VCaP (cell line): ENCODE data around the gene CDC42EP4.
"Not testable (repeated sequence)": the region's sequence is repeated elsewhere in the genome, so short reads cannot be mapped to it uniquely, and the experiment has no call there.

Experiments
- H3K27ac ChIP-seq: fragments of 450-650 bp; 2 replicates; pipeline ENCODE4 v1.5.1; 2017
- TF ChIP-seq, protein P1 (sequence below): fragments of 450-650 bp; conservative IDR thresholded peaks from 2 replicates; pipeline ENCODE4 v1.5.1; 2017; ENCODE audit warnings: mild to moderate bottlenecking, moderate library complexity

CDC42EP4 gene

DNA sequence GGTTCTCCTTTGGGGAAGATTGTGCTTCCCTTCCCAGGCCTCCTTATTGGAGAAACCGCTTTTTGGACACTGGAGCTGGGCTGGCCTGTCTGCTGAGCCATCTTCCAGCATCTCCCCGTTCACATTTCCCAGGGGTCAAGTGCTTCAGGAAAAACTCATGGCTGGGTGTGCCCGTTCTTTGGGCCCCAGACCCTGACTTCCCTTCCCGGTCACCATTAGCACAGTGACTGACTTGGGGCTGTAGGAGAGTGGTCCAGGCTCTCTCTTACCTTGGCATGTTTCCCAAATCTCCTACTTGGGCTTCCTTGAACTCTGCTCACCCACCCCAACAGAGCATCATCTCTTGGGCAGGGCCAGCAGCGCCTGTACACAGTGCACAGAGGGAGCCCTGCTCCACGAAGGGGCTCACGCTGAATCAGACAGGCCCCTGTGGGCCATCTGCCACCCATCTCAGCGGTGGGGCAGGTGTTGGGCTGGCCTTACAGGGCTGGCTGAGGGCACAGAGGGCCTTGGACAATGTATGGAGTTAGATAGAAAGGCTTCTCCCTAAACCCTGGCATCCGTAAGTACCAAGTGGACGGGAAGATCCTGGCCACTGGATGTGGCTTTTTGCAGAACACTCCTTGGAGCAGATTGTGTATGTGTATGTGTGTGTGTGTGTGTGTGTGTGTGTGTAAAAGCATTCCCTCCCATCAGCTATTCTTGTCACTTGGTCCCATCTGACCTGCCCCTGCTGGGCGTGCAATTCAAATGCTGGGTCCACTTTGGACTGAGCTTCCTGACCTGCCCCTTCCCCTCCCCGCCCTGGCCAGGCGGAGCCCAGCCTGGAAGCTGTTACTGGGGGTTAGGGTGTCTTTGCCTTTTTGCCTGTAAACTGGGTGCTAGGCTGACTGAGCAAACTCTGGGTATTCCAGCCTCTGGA is 24.9 kb upstream of the CDC42EP4 start:
- no peak overlapping the region for H3K27ac ChIP-seq

DNA sequence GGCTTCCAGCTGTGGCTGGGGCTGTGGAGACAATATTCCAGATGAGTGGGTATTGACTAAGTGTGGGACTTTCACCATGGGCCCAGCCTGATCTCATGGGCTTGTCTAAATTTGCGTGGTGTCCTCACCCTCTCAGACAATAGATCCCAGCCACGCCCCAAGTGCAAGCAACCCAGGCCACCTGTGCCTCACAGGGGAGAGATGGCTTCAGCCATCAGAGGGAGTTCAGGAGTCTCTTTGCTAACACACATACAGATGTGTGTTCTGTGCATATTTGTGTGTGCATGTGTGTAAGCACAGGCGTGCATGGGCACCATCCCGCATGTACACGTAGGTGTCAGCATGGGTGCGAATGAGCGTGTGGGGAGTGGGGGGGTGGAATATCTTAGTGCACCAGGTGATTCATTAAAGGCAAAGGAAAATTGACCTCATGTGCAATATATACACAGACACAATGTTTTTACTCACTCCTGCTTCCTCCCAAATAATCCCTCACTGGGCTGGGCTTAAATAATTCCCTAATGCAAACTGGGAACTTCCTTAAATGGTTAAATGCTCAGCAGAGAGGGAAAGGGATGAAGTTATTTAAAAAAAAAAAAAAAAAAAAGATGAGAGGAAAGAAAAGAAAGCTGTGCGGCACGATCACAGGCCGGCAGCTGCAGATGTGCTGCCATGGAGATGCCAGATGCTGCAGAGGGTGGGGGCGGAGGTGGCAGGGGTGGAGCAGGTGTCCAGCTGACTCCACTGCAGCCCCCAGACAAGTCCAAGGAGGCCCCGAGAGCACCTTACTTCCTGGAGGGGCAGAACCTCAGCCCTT is 24.0 kb upstream of the CDC42EP4 start:
- TF ChIP-seq, protein P1, sequence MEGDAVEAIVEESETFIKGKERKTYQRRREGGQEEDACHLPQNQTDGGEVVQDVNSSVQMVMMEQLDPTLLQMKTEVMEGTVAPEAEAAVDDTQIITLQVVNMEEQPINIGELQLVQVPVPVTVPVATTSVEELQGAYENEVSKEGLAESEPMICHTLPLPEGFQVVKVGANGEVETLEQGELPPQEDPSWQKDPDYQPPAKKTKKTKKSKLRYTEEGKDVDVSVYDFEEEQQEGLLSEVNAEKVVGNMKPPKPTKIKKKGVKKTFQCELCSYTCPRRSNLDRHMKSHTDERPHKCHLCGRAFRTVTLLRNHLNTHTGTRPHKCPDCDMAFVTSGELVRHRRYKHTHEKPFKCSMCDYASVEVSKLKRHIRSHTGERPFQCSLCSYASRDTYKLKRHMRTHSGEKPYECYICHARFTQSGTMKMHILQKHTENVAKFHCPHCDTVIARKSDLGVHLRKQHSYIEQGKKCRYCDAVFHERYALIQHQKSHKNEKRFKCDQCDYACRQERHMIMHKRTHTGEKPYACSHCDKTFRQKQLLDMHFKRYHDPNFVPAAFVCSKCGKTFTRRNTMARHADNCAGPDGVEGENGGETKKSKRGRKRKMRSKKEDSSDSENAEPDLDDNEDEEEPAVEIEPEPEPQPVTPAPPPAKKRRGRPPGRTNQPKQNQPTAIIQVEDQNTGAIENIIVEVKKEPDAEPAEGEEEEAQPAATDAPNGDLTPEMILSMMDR = no peak
- no peak overlapping the region for H3K27ac ChIP-seq

More for the DNA sequence above, 24.9 kb upstream of the CDC42EP4 start:
- TF ChIP-seq, protein P1 = no peak

DNA sequence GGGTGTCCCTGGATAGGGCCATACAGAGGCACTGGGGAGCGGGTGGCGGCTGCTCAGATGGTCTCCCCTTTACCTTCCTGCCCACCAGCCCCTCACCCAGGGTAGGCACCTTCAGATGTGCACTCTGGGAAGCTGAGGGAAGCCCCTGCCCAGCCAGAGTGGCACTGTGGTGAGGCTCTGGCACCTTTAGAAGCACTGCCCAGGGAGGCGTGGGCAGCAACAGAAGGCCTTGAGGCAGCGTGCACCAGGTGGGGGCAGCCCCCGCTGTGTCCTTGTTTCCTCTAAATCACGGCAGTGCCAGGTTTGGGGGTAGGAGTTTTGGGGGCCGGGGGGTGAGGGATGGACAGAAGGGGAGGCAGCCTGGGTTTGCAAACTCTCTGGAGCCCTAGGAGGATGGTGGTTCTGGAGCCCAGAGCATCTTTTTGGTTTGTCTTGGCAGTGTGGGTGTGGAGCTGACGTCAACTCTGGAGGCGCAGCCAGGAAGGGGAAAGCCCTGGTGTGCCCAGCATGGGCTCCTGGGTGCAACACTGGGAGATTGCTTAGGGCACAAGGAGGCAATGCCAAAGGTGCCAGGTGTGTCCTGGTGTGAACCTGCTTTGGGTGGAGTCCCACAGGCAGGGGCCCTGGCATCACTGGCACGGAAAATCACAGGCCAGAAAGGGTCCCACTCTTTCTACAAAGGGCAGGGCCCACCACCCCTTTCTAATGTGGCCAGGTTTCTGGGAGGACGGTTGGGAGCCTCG is 23.1 kb upstream of the CDC42EP4 start:
- no peak overlapping the region for H3K27ac ChIP-seq
- TF ChIP-seq, protein P1 = no peak

DNA sequence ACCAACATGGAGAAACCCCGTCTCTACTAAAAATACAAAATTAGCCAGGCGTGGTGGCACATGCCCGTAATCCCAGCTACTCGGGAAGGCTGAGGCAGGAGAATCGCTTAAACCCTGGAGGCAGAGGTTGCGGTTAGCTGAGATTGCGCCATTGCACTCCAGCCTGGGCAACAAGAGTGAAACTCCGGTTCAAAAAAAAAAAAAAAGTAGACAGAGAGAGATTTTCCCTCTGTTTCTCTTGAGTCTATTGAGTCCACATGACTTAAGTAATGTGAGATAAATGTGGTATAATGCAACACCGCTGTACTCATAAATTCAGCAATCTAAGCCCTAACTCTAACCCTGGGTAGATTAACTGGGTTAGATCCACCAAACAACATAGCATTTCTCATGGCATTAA is 21.6 kb upstream of the CDC42EP4 start:
- H3K27ac ChIP-seq = not testable (repeated sequence)

DNA sequence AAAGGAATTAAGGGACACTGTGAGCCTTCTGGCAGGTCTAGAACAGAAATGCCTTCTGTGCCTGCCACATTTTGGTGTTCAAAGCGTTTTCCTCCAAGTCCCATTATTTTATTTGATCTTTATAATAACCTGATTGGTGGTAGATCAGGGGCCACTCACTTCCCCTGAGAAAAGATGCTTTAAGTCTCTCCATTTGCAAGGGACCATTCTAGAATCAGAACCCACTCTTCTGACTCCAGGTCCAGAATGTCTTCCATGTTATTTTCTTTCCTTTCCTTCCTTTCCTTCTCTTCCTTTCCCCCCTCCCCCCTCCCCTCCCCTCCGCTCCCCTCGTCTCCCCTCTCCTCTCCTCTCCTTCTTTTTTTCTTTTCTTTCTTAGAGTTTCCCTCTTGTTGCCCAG is 19.3 kb upstream of the CDC42EP4 start:
- H3K27ac ChIP-seq = no peak overlapping the region
- TF ChIP-seq, protein P1 = no peak

DNA sequence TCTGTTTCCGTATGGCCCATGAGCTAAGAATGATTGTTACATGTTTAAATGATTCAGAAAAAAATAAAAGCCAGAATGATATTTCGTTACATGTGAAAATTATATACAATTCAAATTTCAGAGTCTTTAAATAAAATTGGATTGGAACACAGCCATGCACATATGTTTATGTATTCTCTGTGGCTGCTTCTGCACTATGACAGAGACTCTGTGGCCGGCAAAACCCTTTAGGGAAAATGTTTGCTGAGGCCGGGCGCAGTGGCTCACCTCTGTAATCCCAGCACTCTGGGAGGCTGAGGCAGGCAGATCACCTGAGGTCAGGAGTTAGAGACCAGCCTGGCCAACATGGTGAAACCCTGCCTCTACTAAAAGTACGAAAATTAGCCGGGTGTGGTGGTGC is 15.9 kb upstream of the CDC42EP4 start:
- H3K27ac ChIP-seq = no peak overlapping the region
- TF ChIP-seq, protein P1 = no peak

DNA sequence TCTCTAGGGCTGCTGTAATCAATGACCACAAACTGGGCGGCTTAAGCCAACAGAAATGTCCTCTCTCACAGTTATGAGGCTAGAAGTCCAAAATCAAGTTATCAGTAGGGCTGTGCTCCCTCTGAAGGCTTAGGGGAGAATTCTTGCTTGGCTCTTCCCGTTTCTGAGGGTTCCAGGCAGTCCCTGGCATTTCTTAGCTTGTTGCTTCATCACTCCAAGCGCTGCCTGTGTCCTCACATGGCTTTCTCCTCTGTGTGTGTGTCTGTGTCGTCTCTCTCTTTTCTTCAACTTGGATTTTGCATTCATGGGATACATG is 13.7 kb upstream of the CDC42EP4 start:
- TF ChIP-seq, protein P1 = no peak
- no peak overlapping the region for H3K27ac ChIP-seq
